Measurements from ENCODE around the gene ADORA3.

GRCh38 chr1:111462370-111463028 lies 40.9 kb downstream of the ADORA3 start:
- TF ChIP-seq, protein P1, sequence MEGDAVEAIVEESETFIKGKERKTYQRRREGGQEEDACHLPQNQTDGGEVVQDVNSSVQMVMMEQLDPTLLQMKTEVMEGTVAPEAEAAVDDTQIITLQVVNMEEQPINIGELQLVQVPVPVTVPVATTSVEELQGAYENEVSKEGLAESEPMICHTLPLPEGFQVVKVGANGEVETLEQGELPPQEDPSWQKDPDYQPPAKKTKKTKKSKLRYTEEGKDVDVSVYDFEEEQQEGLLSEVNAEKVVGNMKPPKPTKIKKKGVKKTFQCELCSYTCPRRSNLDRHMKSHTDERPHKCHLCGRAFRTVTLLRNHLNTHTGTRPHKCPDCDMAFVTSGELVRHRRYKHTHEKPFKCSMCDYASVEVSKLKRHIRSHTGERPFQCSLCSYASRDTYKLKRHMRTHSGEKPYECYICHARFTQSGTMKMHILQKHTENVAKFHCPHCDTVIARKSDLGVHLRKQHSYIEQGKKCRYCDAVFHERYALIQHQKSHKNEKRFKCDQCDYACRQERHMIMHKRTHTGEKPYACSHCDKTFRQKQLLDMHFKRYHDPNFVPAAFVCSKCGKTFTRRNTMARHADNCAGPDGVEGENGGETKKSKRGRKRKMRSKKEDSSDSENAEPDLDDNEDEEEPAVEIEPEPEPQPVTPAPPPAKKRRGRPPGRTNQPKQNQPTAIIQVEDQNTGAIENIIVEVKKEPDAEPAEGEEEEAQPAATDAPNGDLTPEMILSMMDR (conservative IDR thresholded peaks at IDR 0.05 in 1 of 2, IDR thresholded peaks at IDR 0.05 in 1 of 2; ENCODE audit: low read depth in 1 of 2, low read length in 2 of 2) = no peak
- TF ChIP-seq EZH2 (IDR thresholded peaks at IDR 0.05; ENCODE audit: low read length, missing control alignments) = no peak
